GM18868 (cell line): ENCODE results near the gene ZMIZ1.
A peak's percentile ranks its signal among the peaks of the same experiment; 100 is the strongest.
"Not testable (repeated sequence)": the region's sequence is repeated elsewhere in the genome, so short reads cannot be mapped to it uniquely, and the experiment has no call there.

Source experiments
- ATAC-seq: cut with Tn5 transposase; IDR thresholded peaks from one replicate; pipeline ENCODE4 v1.9.1; 2021; ENCODE audit warnings: mild to moderate bottlenecking, moderate library complexity; ENCODE audit not compliant: unreplicated experiment

Gene ZMIZ1

DNA sequence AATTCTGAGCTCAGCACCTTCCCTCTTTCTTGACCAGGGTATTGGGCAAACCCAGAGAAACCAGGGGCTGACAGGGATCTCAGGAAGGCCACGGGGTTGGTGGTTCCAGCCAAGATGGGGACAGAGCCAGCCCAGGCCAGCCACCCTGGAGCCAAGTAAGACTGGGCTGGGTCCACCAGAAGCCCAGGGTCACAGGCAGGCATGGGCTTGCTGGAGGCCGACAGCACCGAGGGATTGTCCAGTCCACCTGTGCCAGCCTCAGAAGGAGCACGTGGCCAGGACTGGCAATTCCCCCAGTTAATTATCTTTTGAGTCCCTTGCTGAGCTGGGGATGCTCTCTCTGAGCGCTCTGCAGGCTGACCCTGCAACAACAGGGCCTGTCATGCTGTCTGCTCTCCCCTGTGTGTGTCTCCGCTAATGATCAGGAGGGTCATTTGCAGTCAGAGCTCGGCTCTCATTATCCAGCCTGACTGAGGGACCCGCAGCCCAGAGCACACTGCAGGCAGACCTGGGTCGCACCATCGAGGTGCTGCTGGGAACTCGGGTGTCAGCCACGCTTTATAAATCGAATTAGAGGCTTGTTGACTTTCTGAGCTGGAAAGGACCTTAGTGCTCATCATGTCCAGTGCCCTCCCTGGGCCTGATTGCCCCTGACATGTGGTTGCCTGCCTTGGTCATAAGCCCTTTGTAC is 209.0 kb downstream of the ZMIZ1 start:
- ATAC-seq = no peak

DNA sequence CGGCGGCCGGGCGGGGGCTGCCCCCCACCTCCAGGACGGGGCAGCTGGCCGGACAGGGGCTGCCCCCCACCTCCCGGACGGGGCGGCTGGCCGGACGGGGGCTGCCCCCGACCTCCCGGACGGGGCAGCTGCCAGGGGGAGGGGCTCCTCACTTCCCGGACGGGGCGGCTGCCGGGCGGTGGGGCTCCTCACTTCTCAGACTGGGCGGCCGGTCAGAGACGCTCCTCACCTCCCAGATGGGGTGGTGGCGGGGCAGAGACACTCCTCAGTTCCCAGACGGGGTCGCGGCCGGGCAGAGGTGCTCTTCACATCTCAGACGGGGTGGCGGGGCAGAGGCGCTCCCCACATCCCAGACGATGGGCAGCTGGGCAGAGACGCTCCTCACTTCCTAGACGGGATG is 210.3 kb downstream of the ZMIZ1 start:
- ATAC-seq = not testable (repeated sequence)

DNA sequence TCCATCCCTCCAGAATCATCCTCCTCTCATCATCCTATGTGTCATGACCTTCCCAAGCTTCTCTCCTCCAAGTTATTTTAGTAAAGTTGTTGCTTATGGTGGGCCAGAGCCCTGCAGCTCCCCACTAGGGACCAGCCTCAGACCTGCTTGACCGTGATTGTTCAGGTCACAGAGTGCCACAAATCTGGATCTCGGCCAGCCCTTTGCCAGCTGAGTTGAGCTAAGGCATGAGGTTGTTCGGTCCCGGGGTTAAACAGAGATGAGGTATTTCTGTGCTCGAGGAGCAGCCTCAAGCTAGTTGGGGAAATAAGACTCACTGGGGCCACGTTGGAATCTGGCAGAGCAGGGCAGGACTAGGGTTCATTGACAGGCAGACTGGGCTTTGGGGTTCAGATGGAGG is 212.2 kb downstream of the ZMIZ1 start:
- ATAC-seq = no peak

DNA sequence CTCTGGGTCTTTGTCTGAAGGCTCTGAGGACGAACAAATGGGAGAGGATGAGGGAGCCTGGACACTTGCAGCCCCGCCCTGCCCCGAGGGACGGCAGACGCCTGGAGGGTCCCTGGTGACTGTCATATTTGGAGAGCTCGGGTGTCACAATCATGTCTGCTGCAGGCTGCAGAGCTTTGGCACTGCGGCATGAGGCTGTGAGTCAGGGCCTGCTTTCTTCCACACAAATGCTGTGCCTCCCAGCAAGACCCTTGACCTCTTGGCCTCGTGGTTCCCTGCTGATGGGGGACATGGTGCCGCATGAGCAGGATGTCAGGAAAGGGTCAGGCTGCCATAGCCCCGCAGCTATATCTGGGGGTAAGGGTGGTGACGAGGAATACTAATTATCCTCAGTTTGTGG is 213.6 kb downstream of the ZMIZ1 start:
- ATAC-seq = no peak

DNA sequence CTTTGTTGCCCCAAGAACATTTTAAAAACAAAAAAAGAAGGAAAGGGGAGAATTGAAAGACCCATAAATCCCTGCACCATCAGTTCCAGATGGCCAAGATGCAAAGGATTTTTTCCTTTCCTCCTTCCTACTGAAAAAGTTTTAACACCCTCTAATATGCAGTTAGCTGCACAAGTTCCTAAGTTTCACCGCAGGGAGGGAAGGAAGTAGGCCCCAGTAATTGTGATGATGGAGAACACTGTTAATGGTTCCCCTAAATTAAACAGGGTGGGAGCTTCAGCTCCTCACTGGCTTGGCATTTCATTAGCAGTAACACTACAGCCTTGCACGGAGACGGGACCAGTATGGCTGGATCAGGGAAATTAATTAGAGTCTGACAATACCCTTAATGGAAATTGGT is 214.8 kb downstream of the ZMIZ1 start:
- ATAC-seq = no peak

DNA sequence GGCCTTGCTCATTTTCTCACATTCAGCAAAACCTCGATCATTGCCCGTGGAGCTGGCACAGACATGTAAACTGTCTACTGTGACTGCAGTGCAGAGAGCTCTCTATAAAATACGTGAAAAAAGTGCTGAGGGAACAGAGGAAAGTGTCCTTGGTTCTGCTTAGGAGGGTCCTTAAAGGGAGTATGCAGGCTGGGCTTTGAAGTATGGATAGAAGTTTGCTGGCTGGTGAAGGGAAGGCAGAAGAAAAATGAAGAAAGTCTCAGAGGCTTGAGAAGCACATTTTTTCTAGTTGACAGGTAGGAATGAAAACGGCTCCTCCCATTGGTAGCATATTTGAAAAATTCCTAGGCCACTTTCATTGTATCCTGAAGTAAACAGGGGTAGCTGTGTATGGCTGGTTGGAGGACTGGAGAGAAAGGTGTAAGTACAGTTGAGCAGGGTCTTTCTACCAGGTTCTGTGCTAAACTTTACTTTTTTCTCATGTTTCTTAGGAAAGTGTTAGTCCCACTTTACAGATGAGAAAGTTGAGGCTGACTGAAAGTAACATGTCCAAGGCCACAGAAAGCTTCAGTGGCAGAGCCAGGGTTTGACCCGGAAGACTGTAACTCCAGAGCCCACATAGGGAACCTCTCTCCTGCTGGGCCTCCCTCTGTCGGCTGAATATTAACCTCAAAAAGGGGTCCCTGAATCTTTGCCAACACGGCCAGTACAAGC is 215.5 kb downstream of the ZMIZ1 start:
- ATAC-seq = no peak

DNA sequence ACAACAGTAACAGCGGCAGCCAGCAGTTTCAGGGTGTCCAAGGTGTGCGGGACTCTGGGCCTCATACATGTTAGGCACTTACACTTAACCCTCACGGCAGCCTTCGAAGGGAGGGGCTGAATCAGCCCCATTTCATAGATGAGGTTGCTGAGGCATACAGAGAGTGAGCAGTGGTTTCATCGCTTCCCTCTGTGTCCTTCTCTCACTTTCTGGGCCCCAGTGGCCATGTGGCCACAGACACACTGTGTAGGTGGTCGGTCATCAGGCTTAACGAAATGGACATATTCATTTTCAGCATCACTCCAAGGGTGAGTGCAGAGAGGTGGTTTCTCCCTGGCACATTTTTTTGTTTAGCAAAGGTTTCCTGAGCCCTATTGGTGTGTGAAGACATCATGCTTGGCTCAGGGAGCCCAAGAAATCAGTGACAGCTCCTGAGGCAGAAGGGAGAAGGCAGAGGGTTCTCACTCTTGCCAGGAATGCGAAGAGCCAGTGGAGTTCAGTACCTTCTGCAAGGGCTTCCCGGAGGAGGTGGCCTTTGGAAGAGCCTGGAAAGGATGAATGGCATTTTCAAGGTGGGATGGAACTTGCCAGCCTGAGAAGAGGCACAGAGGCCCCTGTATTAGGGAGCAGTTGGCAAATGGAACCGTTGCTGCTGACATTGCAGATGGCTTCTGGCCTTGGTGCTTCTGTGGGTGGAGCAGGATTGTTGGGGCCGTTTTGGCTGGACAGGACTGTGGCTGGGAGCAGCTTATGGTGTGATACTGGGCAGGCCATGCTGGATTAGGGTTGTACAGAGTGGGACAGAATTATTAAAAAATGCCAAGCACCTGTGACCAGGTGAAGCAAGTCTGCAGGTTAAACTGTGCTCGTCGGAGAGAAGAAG is 216.8 kb downstream of the ZMIZ1 start:
- peak; percentile 65 for ATAC-seq

DNA sequence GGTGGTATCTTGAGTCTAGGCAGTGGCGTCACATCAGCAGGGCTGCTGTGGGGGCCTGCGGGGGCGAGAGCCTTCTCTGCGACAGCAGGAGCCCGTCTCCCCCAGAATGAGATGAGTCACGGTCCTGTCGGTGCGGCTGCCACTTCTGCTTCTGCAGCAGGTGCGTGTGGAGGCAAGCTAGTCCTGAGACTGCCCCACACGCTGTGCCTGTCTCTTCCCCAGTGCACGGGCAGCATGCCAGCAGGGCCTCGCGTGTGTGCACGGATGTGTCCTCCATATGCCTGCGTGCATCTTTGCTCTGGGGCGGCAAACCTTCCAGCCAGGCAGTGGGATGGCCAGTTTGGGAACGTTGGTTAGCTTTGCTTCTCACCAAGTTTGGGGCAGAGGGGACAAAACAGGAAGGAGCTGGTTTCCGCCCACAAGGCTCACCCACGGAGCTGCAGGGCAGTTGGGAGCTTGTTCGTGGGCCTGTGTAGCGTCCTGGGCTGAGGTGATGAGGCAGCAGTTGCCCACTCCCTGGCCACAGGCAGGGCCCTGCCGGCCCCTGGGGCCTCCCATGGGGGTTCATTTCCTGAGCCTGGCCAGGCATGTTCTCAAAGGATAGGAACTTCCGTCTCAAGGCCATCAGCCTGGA is 217.7 kb downstream of the ZMIZ1 start:
- ATAC-seq = peak; percentile 91

DNA sequence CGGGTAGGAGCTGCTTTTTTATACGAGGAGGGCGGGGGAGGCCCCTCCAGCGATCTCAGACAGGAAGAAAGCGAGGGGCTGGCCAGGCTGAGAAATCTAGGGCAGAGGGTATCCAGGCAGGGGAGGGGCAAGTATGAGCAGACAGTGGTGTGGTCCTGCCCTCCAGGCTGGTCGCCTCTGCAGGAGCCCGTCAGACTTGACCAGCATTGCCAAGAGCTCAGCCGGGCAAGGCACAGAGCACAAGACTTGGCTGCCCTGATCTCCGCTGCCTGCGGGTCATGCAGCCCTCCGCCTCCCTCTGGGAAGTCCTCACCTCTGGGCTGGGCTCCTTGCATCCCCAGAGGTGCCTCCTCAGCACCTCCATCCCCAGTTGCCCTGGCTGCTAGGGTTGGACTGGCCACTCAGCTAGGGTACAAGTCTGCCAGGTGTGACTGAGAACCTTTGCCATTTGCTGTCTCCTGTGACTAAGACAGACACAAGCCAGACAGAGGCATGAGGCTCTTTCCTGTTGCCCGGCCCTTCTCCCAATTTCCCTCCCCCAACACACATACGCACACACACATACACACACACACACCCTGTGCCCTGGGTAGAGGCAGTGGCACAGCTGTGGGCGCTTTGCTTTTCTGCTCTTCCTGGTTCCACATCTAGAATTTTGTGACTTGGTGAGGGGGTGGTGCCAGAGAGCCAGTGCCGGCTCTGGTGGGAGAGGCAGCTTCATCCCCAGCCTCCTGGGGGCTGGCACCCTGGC is 219.4 kb downstream of the ZMIZ1 start:
- no peak for ATAC-seq

DNA sequence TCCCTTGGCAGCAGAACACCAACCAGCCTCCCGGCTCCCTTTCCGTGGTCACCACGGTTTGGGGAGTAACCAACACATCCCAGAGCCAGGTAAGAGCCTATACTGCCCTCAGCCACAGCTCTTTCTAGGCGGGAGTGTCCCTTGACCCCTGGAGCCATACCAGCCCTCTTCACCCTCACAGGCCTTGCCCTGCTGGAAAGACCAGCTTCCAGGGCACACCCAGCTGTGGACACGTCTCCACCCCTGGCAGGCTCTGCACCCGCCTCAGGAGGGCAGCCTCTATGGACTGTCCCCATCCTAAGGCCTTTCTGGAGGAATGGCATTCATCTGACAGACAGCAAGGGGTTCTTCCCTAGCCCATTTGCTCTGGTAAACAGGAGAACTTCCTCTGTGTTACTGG is 221.0 kb downstream of the ZMIZ1 start:
- no peak for ATAC-seq

DNA sequence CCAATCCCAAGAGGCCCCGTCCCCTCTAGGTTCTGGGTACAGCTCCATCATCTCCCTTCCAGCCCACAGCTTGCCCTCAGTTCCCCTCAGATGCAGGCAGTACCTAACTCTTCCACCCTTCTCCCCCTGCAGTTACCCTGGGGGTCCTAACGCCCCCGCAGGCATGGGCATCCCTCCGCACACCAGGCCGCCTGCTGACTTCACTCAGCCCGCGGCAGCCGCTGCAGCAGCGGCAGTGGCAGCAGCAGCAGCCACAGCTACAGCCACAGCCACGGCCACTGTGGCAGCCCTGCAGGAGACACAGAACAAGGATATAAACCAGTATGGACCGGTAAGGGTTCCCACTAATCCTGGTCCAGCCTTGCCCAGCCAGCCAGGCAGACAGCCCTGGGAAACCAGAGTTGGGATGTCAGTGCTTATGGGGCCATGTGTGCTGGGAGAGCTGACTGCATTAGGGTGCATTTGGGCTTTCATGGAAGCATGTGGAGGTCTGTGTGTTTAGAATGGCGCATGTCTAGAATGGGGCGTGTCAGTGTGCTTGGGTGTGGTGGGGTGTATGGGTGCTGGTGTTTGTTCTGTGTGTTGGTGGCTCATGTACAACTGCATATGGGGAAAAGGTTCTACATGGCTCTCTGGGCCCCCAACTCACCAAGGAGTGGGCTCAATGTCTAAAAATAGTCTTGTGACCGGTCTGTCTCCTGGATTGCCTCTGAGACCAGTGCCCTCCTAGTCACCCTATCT is 223.4 kb downstream of the ZMIZ1 start:
- ATAC-seq = no peak

DNA sequence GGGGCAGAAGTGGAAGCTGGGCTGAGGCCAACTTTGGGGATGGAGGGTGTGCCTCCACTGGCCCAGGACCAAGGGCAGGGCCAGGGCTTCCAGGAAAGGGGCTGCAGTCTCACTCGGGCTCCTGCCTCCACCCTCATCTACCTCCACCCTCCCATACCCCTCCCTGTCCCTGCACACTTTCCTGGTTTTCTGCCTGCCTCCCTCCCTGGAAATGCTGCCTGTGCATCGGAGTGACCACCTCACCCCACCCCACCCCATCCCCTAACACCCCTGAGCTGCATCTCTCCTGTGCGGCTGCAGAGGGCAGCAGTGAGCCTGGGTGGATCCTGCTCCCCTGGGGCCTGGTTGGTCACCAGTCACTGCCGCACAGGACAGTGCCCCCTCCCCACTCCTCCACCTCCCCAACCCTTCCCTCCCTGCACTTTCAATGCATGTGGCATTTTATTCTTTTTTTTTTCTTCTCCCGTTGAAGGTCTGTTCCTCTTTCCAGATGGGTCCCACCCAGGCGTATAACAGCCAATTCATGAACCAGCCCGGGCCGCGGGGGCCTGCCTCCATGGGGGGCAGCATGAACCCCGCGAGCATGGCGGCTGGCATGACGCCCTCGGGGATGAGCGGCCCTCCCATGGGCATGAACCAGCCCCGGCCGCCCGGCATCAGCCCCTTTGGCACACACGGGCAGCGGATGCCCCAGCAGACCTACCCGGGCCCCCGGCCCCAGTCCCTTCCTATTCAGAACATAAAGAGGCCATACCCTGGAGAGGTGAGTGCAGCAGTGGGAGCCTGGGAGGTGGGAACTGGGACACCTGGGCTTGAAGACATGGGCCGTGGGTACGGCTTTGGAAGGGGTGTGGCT is 224.4 kb downstream of the ZMIZ1 start:
- ATAC-seq = peak; percentile 53

DNA sequence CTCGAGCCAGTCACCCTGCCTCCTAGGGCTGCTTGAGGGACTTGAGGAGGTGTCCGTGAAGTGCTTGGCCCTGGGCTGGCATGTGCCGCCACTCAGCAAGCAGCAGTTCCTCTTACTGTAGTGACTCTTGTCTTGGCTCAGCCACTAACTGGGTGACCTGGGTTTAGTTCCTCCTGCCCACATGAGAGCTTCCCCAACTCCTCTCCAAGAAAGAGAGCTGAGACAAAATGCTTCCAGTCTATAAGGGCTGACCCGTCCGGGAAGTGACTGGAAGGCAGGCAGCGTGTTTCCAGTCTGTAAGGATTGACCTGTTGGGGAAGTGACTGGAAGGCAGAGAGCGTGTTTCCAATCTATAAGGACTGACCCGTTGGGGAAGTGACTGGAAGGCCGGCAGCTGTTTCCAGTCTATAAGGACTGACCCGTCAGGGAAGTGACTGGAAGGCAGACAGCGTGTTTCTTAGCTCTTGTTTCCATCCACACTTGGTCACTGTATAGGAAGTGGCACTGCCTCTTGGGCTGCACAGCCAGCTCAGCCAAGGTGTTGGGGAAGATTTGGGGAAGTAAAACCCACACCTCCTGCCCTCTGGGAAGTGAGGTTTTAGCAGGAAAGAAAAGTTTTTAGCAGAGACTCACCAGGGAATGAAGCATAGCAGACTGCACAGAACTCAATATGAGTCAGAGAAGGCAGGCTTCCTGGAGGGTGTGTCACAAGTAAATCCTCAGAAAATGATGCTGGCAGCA is 225.2 kb downstream of the ZMIZ1 start:
- no peak for ATAC-seq

DNA sequence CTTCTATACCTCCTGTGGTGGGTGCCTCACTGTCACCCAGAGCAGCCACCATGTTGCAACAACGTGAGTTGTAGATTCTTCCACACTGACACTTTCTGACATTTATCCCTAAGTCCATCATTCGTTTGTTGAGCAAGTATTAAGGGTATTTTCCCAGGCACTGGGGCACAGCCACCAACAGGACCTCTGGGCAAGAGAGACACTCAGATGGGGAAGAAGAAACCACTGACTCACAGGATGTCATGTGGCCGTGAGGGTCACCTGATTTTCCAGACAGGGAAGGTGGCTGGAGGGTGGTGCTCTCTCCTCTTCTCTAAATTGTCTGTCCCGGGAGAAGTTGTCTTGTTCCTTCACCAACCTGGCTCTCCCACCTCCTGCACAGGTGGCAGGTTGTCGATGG is 226.8 kb downstream of the ZMIZ1 start:
- no peak for ATAC-seq

DNA sequence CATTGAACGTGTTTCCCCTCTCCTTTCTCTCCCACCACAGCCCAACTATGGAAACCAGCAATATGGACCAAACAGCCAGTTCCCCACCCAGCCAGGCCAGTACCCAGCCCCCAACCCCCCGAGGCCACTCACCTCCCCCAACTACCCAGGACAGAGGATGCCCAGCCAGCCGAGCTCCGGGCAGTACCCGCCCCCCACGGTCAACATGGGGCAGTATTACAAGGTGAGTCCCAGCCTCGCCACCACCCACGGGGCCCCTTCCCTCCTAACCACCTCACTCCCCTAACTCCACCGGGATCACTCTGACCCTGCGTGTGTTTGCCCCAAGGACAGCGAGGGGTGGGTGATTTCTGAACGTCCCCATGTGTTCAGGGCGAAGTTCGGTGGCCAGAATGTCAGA is 227.7 kb downstream of the ZMIZ1 start:
- ATAC-seq = no peak

DNA sequence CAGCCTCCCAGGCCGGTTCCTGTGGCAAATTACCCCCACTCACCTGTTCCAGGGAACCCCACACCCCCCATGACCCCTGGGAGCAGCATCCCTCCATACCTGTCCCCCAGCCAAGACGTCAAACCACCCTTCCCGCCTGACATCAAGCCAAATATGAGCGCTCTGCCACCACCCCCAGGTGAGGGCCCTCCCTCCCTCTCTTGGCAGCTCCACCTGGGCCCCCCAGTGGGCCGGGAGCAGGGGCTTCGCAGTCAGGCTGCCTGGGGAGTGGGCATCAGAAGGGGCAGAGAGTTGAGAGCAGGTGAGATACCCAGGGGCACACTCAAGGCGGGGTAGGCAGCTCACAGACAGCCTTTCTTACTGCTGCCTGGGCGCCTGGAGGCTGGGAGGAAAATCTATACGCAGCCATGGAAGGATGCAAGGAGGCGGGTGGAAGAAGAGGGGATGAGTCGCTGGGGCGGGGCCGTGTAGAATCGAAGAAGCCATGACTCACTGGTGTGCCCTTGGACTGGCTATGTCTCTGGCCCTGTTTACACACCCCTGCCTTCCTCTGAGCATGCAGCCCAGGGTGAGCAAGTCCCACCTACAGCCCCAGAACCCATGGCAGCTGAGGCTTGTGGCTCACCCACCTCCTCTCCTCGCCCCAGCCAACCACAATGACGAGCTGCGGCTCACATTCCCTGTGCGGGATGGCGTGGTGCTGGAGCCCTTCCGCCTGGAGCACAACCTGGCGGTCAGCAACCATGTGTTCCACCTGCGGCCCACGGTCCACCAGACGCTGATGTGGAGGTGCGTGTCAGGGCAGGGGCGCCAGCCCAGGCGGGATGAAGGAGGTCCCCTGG is 229.9 kb downstream of the ZMIZ1 start:
- ATAC-seq = no peak
